ENCODE measurements around the gene AP3S2. TPM values are rescaled to one million over a fixed set of nuclear protein-coding genes. Genes with fewer than 3 reads are reported as not detected.
"Not testable (repeated sequence)": the region's sequence is repeated elsewhere in the genome, so short reads cannot be mapped to it uniquely, and the experiment has no call there.

The AP3S2 gene
- total and polyA plus RNA-seq, 2 experiments from 2014 or later = 9.4 to 93.3 TPM

DNA sequence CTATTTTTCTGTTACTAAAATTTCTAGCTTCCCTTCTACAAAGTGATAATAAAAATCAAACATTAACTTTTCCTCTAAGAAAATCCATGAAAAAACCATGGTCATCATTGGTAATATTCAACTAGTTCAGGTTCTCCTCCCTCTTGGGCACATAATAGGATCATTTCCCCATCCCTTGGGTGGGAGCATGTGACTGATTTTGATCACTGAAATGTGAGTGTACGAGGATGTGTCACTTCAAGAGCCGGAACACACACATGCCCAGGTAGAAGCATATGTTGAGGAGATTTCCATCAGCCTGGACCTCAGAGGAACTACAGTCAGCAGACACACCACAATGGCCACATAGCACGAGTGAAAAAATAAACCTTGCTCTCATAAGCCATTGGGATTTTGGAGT is 36.1 kb downstream of the AP3S2 start (continued):
- no peak for TF ChIP-seq ZNF114 (CRISPR knock-in tag; IDR thresholded peaks at IDR 0.05)
- TF ChIP-seq, protein P1, sequence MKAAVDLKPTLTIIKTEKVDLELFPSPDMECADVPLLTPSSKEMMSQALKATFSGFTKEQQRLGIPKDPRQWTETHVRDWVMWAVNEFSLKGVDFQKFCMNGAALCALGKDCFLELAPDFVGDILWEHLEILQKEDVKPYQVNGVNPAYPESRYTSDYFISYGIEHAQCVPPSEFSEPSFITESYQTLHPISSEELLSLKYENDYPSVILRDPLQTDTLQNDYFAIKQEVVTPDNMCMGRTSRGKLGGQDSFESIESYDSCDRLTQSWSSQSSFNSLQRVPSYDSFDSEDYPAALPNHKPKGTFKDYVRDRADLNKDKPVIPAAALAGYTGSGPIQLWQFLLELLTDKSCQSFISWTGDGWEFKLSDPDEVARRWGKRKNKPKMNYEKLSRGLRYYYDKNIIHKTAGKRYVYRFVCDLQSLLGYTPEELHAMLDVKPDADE (IDR thresholded peaks at IDR 0.05) = no peak
- no peak for TF ChIP-seq POLR2AphosphoS5 (IDR thresholded peaks at IDR 0.05; ENCODE audit: low read depth)
- no peak for TF ChIP-seq ZNF331 (CRISPR knock-in tag; IDR thresholded peaks at IDR 0.05; ENCODE audit: low read depth)
- TF ChIP-seq STAT1 (IDR thresholded peaks at IDR 0.05; ENCODE audit: unreplicated experiment) = no peak
- TF ChIP-seq NANOG (IDR thresholded peaks at IDR 0.05; ENCODE audit: borderline replicate concordance) = no peak
- no peak for TF ChIP-seq EZH2phosphoT487 (IDR thresholded peaks at IDR 0.05; ENCODE audit: unreplicated experiment)

DNA sequence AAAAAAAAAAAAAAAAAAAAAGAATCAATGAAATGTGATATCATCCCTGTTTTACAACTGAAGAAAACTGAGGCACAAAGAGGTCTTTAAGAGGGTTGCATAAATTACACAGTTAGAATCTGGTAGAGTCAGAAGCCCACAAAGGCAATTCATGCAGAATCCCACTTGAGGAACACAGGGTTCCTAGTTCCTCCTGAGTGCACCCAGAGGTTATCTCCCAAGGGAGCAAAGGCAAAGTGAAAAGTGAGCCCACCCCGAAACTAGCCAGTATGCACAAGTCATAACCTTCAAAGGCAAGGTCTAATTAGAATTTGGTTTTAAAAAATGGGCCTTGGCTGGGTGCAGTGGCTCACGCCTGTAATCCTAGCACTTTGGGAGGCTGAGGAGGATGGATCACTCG is 37.8 kb downstream of the AP3S2 start:
- Histone ChIP-seq H3K79me2 (replicated peaks; ENCODE audit: insufficient read depth) (no peaks in the 10 kb centered on the region; the same call in 1 of the 2 replicates), H3K4me1 (ENCODE audit: insufficient read depth) (no peaks in the 10 kb centered on the region), H4K20me1 (replicated peaks; ENCODE audit: insufficient read depth) (0 out of 2 replicates have a peak, but pooled peaks cover 3% of the 10 kb centered on the region), H3K4me3 (no peak overlapping the region), H3K36me3 (ENCODE audit: insufficient read depth) (peaks cover 2% of the 10 kb centered on the region), H3F3A (replicated peaks; ENCODE audit: low read depth) (no peaks in the 10 kb centered on the region), H3K27ac (ENCODE audit: low read depth) (no peak overlapping the region), H3K27me3 (ENCODE audit: insufficient read depth) (no peaks in the 10 kb centered on the region), H2AFZ (no peak overlapping the region), H3K9me2 (ENCODE audit: insufficient read depth) (no peaks in the 10 kb centered on the region), H3K4me2 (no peak overlapping the region)
- H3K9me3 Mint-ChIP-seq = peaks cover 17% of the 10 kb centered on the region
- H3K4me3 Mint-ChIP-seq = no peak overlapping the region
- TF ChIP-seq ZNF114 (CRISPR knock-in tag; IDR thresholded peaks at IDR 0.05) = no peak
- TF ChIP-seq, protein P2, sequence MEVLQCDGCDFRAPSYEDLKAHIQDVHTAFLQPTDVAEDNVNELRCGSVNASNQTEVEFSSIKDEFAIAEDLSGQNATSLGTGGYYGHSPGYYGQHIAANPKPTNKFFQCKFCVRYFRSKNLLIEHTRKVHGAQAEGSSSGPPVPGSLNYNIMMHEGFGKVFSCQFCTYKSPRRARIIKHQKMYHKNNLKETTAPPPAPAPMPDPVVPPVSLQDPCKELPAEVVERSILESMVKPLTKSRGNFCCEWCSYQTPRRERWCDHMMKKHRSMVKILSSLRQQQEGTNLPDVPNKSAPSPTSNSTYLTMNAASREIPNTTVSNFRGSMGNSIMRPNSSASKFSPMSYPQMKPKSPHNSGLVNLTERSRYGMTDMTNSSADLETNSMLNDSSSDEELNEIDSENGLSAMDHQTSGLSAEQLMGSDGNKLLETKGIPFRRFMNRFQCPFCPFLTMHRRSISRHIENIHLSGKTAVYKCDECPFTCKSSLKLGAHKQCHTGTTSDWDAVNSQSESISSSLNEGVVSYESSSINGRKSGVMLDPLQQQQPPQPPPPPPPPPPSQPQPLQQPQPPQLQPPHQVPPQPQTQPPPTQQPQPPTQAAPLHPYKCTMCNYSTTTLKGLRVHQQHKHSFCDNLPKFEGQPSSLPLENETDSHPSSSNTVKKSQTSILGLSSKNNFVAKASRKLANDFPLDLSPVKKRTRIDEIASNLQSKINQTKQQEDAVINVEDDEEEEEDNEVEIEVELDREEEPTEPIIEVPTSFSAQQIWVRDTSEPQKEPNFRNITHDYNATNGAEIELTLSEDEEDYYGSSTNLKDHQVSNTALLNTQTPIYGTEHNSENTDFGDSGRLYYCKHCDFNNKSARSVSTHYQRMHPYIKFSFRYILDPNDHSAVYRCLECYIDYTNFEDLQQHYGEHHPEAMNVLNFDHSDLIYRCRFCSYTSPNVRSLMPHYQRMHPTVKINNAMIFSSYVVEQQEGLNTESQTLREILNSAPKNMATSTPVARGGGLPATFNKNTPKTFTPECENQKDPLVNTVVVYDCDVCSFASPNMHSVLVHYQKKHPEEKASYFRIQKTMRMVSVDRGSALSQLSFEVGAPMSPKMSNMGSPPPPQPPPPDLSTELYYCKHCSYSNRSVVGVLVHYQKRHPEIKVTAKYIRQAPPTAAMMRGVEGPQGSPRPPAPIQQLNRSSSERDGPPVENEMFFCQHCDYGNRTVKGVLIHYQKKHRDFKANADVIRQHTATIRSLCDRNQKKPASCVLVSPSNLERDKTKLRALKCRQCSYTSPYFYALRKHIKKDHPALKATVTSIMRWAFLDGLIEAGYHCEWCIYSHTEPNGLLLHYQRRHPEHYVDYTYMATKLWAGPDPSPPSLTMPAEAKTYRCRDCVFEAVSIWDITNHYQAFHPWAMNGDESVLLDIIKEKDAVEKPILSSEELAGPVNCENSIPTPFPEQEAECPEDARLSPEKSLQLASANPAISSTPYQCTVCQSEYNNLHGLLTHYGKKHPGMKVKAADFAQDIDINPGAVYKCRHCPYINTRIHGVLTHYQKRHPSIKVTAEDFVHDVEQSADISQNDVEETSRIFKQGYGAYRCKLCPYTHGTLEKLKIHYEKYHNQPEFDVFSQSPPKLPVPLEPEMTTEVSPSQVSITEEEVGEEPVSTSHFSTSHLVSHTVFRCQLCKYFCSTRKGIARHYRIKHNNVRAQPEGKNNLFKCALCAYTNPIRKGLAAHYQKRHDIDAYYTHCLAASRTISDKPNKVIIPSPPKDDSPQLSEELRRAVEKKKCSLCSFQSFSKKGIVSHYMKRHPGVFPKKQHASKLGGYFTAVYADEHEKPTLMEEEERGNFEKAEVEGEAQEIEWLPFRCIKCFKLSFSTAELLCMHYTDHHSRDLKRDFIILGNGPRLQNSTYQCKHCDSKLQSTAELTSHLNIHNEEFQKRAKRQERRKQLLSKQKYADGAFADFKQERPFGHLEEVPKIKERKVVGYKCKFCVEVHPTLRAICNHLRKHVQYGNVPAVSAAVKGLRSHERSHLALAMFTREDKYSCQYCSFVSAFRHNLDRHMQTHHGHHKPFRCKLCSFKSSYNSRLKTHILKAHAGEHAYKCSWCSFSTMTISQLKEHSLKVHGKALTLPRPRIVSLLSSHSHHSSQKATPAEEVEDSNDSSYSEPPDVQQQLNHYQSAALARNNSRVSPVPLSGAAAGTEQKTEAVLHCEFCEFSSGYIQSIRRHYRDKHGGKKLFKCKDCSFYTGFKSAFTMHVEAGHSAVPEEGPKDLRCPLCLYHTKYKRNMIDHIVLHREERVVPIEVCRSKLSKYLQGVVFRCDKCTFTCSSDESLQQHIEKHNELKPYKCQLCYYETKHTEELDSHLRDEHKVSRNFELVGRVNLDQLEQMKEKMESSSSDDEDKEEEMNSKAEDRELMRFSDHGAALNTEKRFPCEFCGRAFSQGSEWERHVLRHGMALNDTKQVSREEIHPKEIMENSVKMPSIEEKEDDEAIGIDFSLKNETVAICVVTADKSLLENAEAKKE (CRISPR knock-in tag; IDR thresholded peaks at IDR 0.05) = no peak
- TF ChIP-seq CREB1 (CRISPR knock-in tag; IDR thresholded peaks at IDR 0.05; ENCODE audit: low read depth) = no peak
- TF ChIP-seq STAT1 (IDR thresholded peaks at IDR 0.05; ENCODE audit: unreplicated experiment) = no peak
- TF ChIP-seq NANOG (IDR thresholded peaks at IDR 0.05; ENCODE audit: borderline replicate concordance) = no peak
- TF ChIP-seq POLR2AphosphoS5 (IDR thresholded peaks at IDR 0.05; ENCODE audit: low read depth) = no peak
- no peak for TF ChIP-seq ZNF331 (CRISPR knock-in tag; IDR thresholded peaks at IDR 0.05; ENCODE audit: low read depth)
- H3K4me1 Mint-ChIP-seq = no peaks in the 10 kb centered on the region
- peaks cover 41% of the 10 kb centered on the region for H3K36me3 Mint-ChIP-seq (ENCODE audit: low read depth)
- H3K27me3 Mint-ChIP-seq (ENCODE audit: insufficient read depth, low read depth, poor library complexity) = peaks cover 6% of the 10 kb centered on the region
- ATAC-seq = no peak
- no peak overlapping the region for H3K27ac Mint-ChIP-seq
- no peak for DNase-seq (ENCODE audit: low spot score)

DNA sequence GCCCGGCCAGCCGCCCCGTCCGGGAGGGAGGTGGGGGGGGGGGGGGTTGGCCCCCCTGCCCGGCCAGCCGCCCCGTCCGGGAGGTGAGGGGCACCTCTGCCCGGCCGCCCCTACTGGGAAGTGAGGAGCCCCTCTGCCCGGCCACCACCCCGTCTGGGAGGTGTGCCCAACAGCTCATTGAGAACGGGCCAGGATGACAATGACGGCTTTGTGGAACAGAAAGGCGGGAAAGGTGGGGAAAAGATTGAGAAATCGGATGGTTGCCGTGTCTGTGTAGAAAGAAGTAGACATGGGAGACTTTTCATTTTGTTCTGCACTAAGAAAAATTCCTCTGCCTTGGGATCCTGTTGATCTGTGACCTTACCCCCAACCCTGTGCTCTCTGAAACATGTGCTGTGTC is 38.9 kb downstream of the AP3S2 start:
- Mint-ChIP-seq H3K36me3 (ENCODE audit: low read depth) (peaks cover 47% of the 10 kb centered on the region), H3K9me3 (peaks cover 17% of the 10 kb centered on the region)
- not testable (repeated sequence) for H3K27me3 Mint-ChIP-seq (ENCODE audit: insufficient read depth, low read depth, poor library complexity); H2AFZ ChIP-seq; H3K4me1 Mint-ChIP-seq; H3K27ac Mint-ChIP-seq; ATAC-seq; H3K36me3 ChIP-seq (ENCODE audit: insufficient read depth); H3K4me3 Mint-ChIP-seq; H3K9me2 ChIP-seq (ENCODE audit: insufficient read depth); DNase-seq (ENCODE audit: low spot score); H3K4me1 ChIP-seq (ENCODE audit: insufficient read depth); H3K27ac ChIP-seq (ENCODE audit: low read depth); H3F3A ChIP-seq (replicated peaks; ENCODE audit: low read depth); H3K4me3 ChIP-seq; H3K79me2 ChIP-seq (replicated peaks; ENCODE audit: insufficient read depth); H4K20me1 ChIP-seq (replicated peaks; ENCODE audit: insufficient read depth); H3K4me2 ChIP-seq; H3K27me3 ChIP-seq (ENCODE audit: insufficient read depth)

Measured in GM23338 (cell line).